HCT116 (cell line): ENCODE data around the gene SLC5A3.

ENCODE experiments used
- ATF3 ChIP-seq: IDR thresholded peaks from 2 replicates; pipeline ENCODE4 v1.6.1; 2012
- CBX3 ChIP-seq: IDR thresholded peaks from 2 replicates; pipeline ENCODE4 v1.6.1; 2012; ENCODE audit warnings: low read depth
- EZH2 ChIP-seq: fragments of 200-600 bp; sonication (generic); IDR thresholded peaks from 2 replicates; pipeline ENCODE4 v1.6.1; 2017; ENCODE audit warnings: antibody characterized with exemption, mixed run types
- EZH2phosphoT487 ChIP-seq: fragments of 200-600 bp; IDR thresholded peaks from 2 replicates; pipeline ENCODE4 v1.6.1; 2018; ENCODE audit warnings: antibody characterized with exemption, borderline replicate concordance
- FOSL1 ChIP-seq: IDR thresholded peaks from 2 replicates; pipeline ENCODE4 v1.6.1; 2012; ENCODE audit warnings: low read depth
- JUND ChIP-seq: IDR thresholded peaks from 2 replicates; pipeline ENCODE4 v1.6.1; 2012
- POLR2A ChIP-seq: IDR thresholded peaks from 2 replicates; pipeline ENCODE4 v1.7.0; 2011; ENCODE audit warnings: borderline replicate concordance; ENCODE audit not compliant: insufficient read depth, insufficient read length; ENCODE audit errors: extremely low read depth
- RAD21 ChIP-seq: IDR thresholded peaks from 2 replicates; pipeline ENCODE4 v1.6.1; 2012; ENCODE audit warnings: low read depth, mild to moderate bottlenecking
- SIN3A ChIP-seq: IDR thresholded peaks from 2 replicates; pipeline ENCODE4 v1.6.1; 2012; ENCODE audit warnings: low read depth
- SP1 ChIP-seq: IDR thresholded peaks from 2 replicates; pipeline ENCODE4 v1.6.1; 2012; ENCODE audit warnings: low read depth
- ZNF274 ChIP-seq: fragments of 200-500 bp; sonication (Bioruptor generic); IDR thresholded peaks from 2 replicates; pipeline ENCODE4 v1.6.1; 2014; ENCODE audit warnings: mild to moderate bottlenecking, low read depth, low read length, inconsistent platforms
- TF ChIP-seq, protein P1 (sequence below), 3 experiments: fragments of 200-600 bp in 1 of 3; sonication (generic) in 1 of 3; IDR thresholded peaks in 2 of 3; conservative IDR thresholded peaks in 1 of 3; 2 replicates each; pipeline ENCODE4 v1.5.1; 2012 to 2017; ENCODE audit warnings: low read depth in 2 of 3, low read length in 2 of 3, antibody characterized with exemption in 1 of 3, borderline replicate concordance in 1 of 3, control low read depth in 1 of 3, mild to moderate bottlenecking in 1 of 3, mixed read lengths in 1 of 3, mixed run types in 1 of 3, moderate library complexity in 1 of 3; ENCODE audit not compliant: insufficient read depth in 1 of 3
- TF ChIP-seq, protein P2 (sequence below): IDR thresholded peaks from 2 replicates; pipeline ENCODE4 v1.6.1; 2012
- TF ChIP-seq, protein P3 (sequence below): IDR thresholded peaks from 2 replicates; pipeline ENCODE4 v1.6.1; 2012; ENCODE audit warnings: low read depth

DNA sequence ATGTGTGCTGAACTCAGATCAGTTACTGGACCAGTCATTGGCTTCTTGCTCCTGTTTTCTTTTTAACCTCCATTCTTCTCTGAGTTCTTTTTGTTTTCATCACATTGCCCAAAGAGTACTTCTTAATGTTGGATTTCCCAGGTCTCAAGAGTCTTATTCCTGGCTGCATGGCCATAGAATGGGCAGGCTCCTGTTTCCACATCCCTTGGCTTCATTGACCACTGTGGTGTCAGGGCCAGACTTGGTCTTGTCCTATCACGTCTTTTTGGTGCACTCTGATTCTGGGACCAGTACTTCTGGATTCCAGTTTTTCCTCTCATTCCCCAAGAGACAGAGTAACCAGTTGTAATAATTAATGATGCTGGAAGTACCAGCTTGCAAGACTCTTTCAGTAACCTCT lies 41.8 kb downstream of the SLC5A3 start:
- TF ChIP-seq ATF3 (no peak), EZH2phosphoT487 (no peak), ZNF274 (no peak), FOSL1 (no peak), SIN3A (no peak), POLR2A (no peak), RAD21 (no peak), EZH2 (no peak), CBX3 (no peak), JUND (no peak), SP1 (no peak)
- TF ChIP-seq, protein P1, sequence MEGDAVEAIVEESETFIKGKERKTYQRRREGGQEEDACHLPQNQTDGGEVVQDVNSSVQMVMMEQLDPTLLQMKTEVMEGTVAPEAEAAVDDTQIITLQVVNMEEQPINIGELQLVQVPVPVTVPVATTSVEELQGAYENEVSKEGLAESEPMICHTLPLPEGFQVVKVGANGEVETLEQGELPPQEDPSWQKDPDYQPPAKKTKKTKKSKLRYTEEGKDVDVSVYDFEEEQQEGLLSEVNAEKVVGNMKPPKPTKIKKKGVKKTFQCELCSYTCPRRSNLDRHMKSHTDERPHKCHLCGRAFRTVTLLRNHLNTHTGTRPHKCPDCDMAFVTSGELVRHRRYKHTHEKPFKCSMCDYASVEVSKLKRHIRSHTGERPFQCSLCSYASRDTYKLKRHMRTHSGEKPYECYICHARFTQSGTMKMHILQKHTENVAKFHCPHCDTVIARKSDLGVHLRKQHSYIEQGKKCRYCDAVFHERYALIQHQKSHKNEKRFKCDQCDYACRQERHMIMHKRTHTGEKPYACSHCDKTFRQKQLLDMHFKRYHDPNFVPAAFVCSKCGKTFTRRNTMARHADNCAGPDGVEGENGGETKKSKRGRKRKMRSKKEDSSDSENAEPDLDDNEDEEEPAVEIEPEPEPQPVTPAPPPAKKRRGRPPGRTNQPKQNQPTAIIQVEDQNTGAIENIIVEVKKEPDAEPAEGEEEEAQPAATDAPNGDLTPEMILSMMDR (IDR thresholded peaks at IDR 0.05 in 2 of 3, conservative IDR thresholded peaks at IDR 0.05 in 1 of 3; ENCODE audit: borderline replicate concordance in 1 of 3, insufficient read depth in 1 of 3, low read depth in 2 of 3, low read length in 2 of 3): no peak
- TF ChIP-seq, protein P2, sequence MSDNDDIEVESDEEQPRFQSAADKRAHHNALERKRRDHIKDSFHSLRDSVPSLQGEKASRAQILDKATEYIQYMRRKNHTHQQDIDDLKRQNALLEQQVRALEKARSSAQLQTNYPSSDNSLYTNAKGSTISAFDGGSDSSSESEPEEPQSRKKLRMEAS: no peak
- TF ChIP-seq, protein P3, sequence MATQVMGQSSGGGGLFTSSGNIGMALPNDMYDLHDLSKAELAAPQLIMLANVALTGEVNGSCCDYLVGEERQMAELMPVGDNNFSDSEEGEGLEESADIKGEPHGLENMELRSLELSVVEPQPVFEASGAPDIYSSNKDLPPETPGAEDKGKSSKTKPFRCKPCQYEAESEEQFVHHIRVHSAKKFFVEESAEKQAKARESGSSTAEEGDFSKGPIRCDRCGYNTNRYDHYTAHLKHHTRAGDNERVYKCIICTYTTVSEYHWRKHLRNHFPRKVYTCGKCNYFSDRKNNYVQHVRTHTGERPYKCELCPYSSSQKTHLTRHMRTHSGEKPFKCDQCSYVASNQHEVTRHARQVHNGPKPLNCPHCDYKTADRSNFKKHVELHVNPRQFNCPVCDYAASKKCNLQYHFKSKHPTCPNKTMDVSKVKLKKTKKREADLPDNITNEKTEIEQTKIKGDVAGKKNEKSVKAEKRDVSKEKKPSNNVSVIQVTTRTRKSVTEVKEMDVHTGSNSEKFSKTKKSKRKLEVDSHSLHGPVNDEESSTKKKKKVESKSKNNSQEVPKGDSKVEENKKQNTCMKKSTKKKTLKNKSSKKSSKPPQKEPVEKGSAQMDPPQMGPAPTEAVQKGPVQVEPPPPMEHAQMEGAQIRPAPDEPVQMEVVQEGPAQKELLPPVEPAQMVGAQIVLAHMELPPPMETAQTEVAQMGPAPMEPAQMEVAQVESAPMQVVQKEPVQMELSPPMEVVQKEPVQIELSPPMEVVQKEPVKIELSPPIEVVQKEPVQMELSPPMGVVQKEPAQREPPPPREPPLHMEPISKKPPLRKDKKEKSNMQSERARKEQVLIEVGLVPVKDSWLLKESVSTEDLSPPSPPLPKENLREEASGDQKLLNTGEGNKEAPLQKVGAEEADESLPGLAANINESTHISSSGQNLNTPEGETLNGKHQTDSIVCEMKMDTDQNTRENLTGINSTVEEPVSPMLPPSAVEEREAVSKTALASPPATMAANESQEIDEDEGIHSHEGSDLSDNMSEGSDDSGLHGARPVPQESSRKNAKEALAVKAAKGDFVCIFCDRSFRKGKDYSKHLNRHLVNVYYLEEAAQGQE: no peak
